ENCODE results near the gene ATP1A4. TPM values are rescaled to one million over a fixed set of nuclear protein-coding genes. Genes with fewer than 3 reads are reported as not detected.

The ATP1A4 gene
- total and polyA plus RNA-seq, 9 of the 15 experiments (the other 6 are each of a cell fraction or from before 2014, with no cell fraction given) = 0.07 TPM; not detected in 8

GRCh38 chr1:160232911-160233310, 81.5 kb downstream of the ATP1A4 start (continued):
- TF ChIP-seq, protein P1, sequence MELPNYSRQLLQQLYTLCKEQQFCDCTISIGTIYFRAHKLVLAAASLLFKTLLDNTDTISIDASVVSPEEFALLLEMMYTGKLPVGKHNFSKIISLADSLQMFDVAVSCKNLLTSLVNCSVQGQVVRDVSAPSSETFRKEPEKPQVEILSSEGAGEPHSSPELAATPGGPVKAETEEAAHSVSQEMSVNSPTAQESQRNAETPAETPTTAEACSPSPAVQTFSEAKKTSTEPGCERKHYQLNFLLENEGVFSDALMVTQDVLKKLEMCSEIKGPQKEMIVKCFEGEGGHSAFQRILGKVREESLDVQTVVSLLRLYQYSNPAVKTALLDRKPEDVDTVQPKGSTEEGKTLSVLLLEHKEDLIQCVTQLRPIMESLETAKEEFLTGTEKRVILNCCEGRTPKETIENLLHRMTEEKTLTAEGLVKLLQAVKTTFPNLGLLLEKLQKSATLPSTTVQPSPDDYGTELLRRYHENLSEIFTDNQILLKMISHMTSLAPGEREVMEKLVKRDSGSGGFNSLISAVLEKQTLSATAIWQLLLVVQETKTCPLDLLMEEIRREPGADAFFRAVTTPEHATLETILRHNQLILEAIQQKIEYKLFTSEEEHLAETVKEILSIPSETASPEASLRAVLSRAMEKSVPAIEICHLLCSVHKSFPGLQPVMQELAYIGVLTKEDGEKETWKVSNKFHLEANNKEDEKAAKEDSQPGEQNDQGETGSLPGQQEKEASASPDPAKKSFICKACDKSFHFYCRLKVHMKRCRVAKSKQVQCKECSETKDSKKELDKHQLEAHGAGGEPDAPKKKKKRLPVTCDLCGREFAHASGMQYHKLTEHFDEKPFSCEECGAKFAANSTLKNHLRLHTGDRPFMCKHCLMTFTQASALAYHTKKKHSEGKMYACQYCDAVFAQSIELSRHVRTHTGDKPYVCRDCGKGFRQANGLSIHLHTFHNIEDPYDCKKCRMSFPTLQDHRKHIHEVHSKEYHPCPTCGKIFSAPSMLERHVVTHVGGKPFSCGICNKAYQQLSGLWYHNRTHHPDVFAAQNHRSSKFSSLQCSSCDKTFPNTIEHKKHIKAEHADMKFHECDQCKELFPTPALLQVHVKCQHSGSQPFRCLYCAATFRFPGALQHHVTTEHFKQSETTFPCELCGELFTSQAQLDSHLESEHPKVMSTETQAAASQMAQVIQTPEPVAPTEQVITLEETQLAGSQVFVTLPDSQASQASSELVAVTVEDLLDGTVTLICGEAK (IDR thresholded peaks at IDR 0.05) = no peak
- TF ChIP-seq, protein P1 (CRISPR knock-in tag; IDR thresholded peaks at IDR 0.05) = no peak
- no peak for TF ChIP-seq ZNF3 (CRISPR knock-in tag; IDR thresholded peaks at IDR 0.05)
- no peak for TF ChIP-seq POLR2B (IDR thresholded peaks at IDR 0.05; ENCODE audit: low read depth, partially characterized antibody)
- no peak for TF ChIP-seq ZNF445 (CRISPR knock-in tag; IDR thresholded peaks at IDR 0.05; ENCODE audit: low read depth)
- TF ChIP-seq ZNF224 (CRISPR knock-in tag; IDR thresholded peaks at IDR 0.05) = no peak

Other genes with a start within 250 kb of the ATP1A4 start
Only the 7 nearest of the 16 such genes appear.
- not detected in 2 replicates for gene KCNJ10, start 81.4 kb upstream of the ATP1A4 start, total RNA-seq (2014; rRNA removed)
- not detected in 2 replicates for gene KCNJ10, start 81.4 kb upstream of the ATP1A4 start, total RNA-seq (2014; rRNA removed; fragmentation: Illumina TruSeq; extraction: Trizol)
- gene KCNJ10, start 81.4 kb upstream of the ATP1A4 start, total RNA-seq (2015; rRNA removed; fragmentation: Illumina TruSeq; extraction: Trizol) = not detected in 2 replicates
- not detected in 2 replicates for gene KCNJ10, start 81.4 kb upstream of the ATP1A4 start, total RNA-seq (2021)
- not detected in 2 replicates for gene KCNJ10, start 81.4 kb upstream of the ATP1A4 start, polyA plus RNA-seq (2011; rRNA removed)
- not detected in 2 replicates for gene KCNJ10, start 81.4 kb upstream of the ATP1A4 start, polyA plus RNA-seq (2014; fragmentation: Illumina TruSeq; extraction: Trizol)
- gene KCNJ10, start 81.4 kb upstream of the ATP1A4 start, polyA plus RNA-seq (2014; fragmentation: Nextera tagmentation; extraction: Ambion mirVana) = under 1 TPM; 0.06 to 0.11 TPM
- gene KCNJ10, start 81.4 kb upstream of the ATP1A4 start, polyA plus RNA-seq (2014; rRNA removed) = not detected in 2 replicates
- gene KCNJ9, start 70.1 kb upstream of the ATP1A4 start, total RNA-seq (2014; rRNA removed) = not detected in 2 replicates
- not detected in 2 replicates for gene KCNJ9, start 70.1 kb upstream of the ATP1A4 start, total RNA-seq (2014; rRNA removed; fragmentation: Illumina TruSeq; extraction: Trizol)
- gene KCNJ9, start 70.1 kb upstream of the ATP1A4 start, total RNA-seq (2015; rRNA removed; fragmentation: Illumina TruSeq; extraction: Trizol) = not detected in 2 replicates
- gene KCNJ9, start 70.1 kb upstream of the ATP1A4 start, total RNA-seq (2021) = not detected in 2 replicates
- gene KCNJ9, start 70.1 kb upstream of the ATP1A4 start, polyA plus RNA-seq (2011; rRNA removed) = not detected in 2 replicates
- not detected in 2 replicates for gene KCNJ9, start 70.1 kb upstream of the ATP1A4 start, polyA plus RNA-seq (2014; fragmentation: Illumina TruSeq; extraction: Trizol)
- gene KCNJ9, start 70.1 kb upstream of the ATP1A4 start, polyA plus RNA-seq (2014; fragmentation: Nextera tagmentation; extraction: Ambion mirVana) = not detected
- gene KCNJ9, start 70.1 kb upstream of the ATP1A4 start, polyA plus RNA-seq (2014; rRNA removed) = not detected in 2 replicates
- 7.3 and 8.6 TPM in 2 replicates for gene IGSF8, start 53.0 kb upstream of the ATP1A4 start, total RNA-seq (2014; rRNA removed)
- 0.93 and 1.4 TPM in 2 replicates for gene IGSF8, start 53.0 kb upstream of the ATP1A4 start, total RNA-seq (2014; rRNA removed; fragmentation: Illumina TruSeq; extraction: Trizol)
- 3.2 and 3.9 TPM in 2 replicates for gene IGSF8, start 53.0 kb upstream of the ATP1A4 start, total RNA-seq (2015; rRNA removed; fragmentation: Illumina TruSeq; extraction: Trizol)
- 11.7 and 12.5 TPM in 2 replicates for gene IGSF8, start 53.0 kb upstream of the ATP1A4 start, total RNA-seq (2021)
- gene IGSF8, start 53.0 kb upstream of the ATP1A4 start, polyA plus RNA-seq (2011; rRNA removed) = 3.9 and 10.0 TPM in 2 replicates
- 3.1 and 5.9 TPM in 2 replicates for gene IGSF8, start 53.0 kb upstream of the ATP1A4 start, polyA plus RNA-seq (2014; fragmentation: Illumina TruSeq; extraction: Trizol)
- gene IGSF8, start 53.0 kb upstream of the ATP1A4 start, polyA plus RNA-seq (2014; fragmentation: Nextera tagmentation; extraction: Ambion mirVana) = under 1 TPM; 0.32 to 0.35 TPM
- gene IGSF8, start 53.0 kb upstream of the ATP1A4 start, polyA plus RNA-seq (2014; rRNA removed) = 7.1 and 7.6 TPM in 2 replicates
- not detected in 2 replicates for gene ATP1A2, start 35.8 kb upstream of the ATP1A4 start, total RNA-seq (2014; rRNA removed)
- gene ATP1A2, start 35.8 kb upstream of the ATP1A4 start, total RNA-seq (2014; rRNA removed; fragmentation: Illumina TruSeq; extraction: Trizol) = not detected in 2 replicates
- not detected in 2 replicates for gene ATP1A2, start 35.8 kb upstream of the ATP1A4 start, total RNA-seq (2015; rRNA removed; fragmentation: Illumina TruSeq; extraction: Trizol)
- 0.04 and 0.09 TPM in 2 replicates for gene ATP1A2, start 35.8 kb upstream of the ATP1A4 start, total RNA-seq (2021)
- 0.11 and 0.14 TPM in 2 replicates for gene ATP1A2, start 35.8 kb upstream of the ATP1A4 start, polyA plus RNA-seq (2011; rRNA removed)
- 0.04 TPM in 1 of 2 replicates, not detected in the other for gene ATP1A2, start 35.8 kb upstream of the ATP1A4 start, polyA plus RNA-seq (2014; fragmentation: Illumina TruSeq; extraction: Trizol)
- not detected for gene ATP1A2, start 35.8 kb upstream of the ATP1A4 start, polyA plus RNA-seq (2014; fragmentation: Nextera tagmentation; extraction: Ambion mirVana)
- not detected in 2 replicates for gene ATP1A2, start 35.8 kb upstream of the ATP1A4 start, polyA plus RNA-seq (2014; rRNA removed)
- not detected in 2 replicates for gene CASQ1, start 39.0 kb downstream of the ATP1A4 start, total RNA-seq (2014; rRNA removed)
- gene CASQ1, start 39.0 kb downstream of the ATP1A4 start, total RNA-seq (2014; rRNA removed; fragmentation: Illumina TruSeq; extraction: Trizol) = not detected in 2 replicates
- gene CASQ1, start 39.0 kb downstream of the ATP1A4 start, total RNA-seq (2015; rRNA removed; fragmentation: Illumina TruSeq; extraction: Trizol) = not detected in 2 replicates
- not detected in 2 replicates for gene CASQ1, start 39.0 kb downstream of the ATP1A4 start, total RNA-seq (2021)
- gene CASQ1, start 39.0 kb downstream of the ATP1A4 start, polyA plus RNA-seq (2011; rRNA removed) = not detected in 2 replicates
- not detected in 2 replicates for gene CASQ1, start 39.0 kb downstream of the ATP1A4 start, polyA plus RNA-seq (2014; fragmentation: Illumina TruSeq; extraction: Trizol)
- not detected for gene CASQ1, start 39.0 kb downstream of the ATP1A4 start, polyA plus RNA-seq (2014; fragmentation: Nextera tagmentation; extraction: Ambion mirVana)
- not detected in 2 replicates for gene CASQ1, start 39.0 kb downstream of the ATP1A4 start, polyA plus RNA-seq (2014; rRNA removed)
- 23.4 and 32.7 TPM in 2 replicates for gene PEA15, start 53.8 kb downstream of the ATP1A4 start, total RNA-seq (2014; rRNA removed)
- 43.0 and 43.5 TPM in 2 replicates for gene PEA15, start 53.8 kb downstream of the ATP1A4 start, total RNA-seq (2014; rRNA removed; fragmentation: Illumina TruSeq; extraction: Trizol)
- gene PEA15, start 53.8 kb downstream of the ATP1A4 start, total RNA-seq (2015; rRNA removed; fragmentation: Illumina TruSeq; extraction: Trizol) = 34.4 and 34.8 TPM in 2 replicates
- gene PEA15, start 53.8 kb downstream of the ATP1A4 start, total RNA-seq (2021) = 32.3 and 35.4 TPM in 2 replicates
- gene PEA15, start 53.8 kb downstream of the ATP1A4 start, polyA plus RNA-seq (2011; rRNA removed) = 78.7 and 139 TPM in 2 replicates
- 155 and 175 TPM in 2 replicates for gene PEA15, start 53.8 kb downstream of the ATP1A4 start, polyA plus RNA-seq (2014; fragmentation: Illumina TruSeq; extraction: Trizol)
- gene PEA15, start 53.8 kb downstream of the ATP1A4 start, polyA plus RNA-seq (2014; fragmentation: Nextera tagmentation; extraction: Ambion mirVana) = 10 to 100 TPM in 1 of 2 experiments, 1 to 10 TPM in 1; 8.2 to 11.9 TPM
- 54.3 and 58.5 TPM in 2 replicates for gene PEA15, start 53.8 kb downstream of the ATP1A4 start, polyA plus RNA-seq (2014; rRNA removed)
- 75.7 and 94.4 TPM in 2 replicates for gene DCAF8, start 110.9 kb downstream of the ATP1A4 start, total RNA-seq (2014; rRNA removed)
- gene DCAF8, start 110.9 kb downstream of the ATP1A4 start, total RNA-seq (2014; rRNA removed; fragmentation: Illumina TruSeq; extraction: Trizol) = 67.3 and 75.3 TPM in 2 replicates
- gene DCAF8, start 110.9 kb downstream of the ATP1A4 start, total RNA-seq (2015; rRNA removed; fragmentation: Illumina TruSeq; extraction: Trizol) = 77.7 and 81.3 TPM in 2 replicates
- gene DCAF8, start 110.9 kb downstream of the ATP1A4 start, total RNA-seq (2021) = 86.0 and 110 TPM in 2 replicates
- gene DCAF8, start 110.9 kb downstream of the ATP1A4 start, polyA plus RNA-seq (2011; rRNA removed) = 149 and 163 TPM in 2 replicates
- gene DCAF8, start 110.9 kb downstream of the ATP1A4 start, polyA plus RNA-seq (2014; fragmentation: Illumina TruSeq; extraction: Trizol) = 91.0 and 94.6 TPM in 2 replicates
- gene DCAF8, start 110.9 kb downstream of the ATP1A4 start, polyA plus RNA-seq (2014; fragmentation: Nextera tagmentation; extraction: Ambion mirVana) = 10 to 100 TPM; 11.6 to 19.5 TPM
- 95.1 and 118 TPM in 2 replicates for gene DCAF8, start 110.9 kb downstream of the ATP1A4 start, polyA plus RNA-seq (2014; rRNA removed)

Data from K562 (cell line).